HepG2 (cell line): ENCODE results near the gene GALP. TPM values are rescaled to one million over a fixed set of nuclear protein-coding genes. Genes with fewer than 3 reads are reported as not detected.

Experiments used
- CAMTA2 ChIP-seq: sonication (generic); formaldehyde crosslinking; IDR thresholded peaks from 2 replicates; pipeline ENCODE4 v1.4.0; 2020; ENCODE audit warnings: mild to moderate bottlenecking, missing genetic modification reagents, borderline replicate concordance
- DBP ChIP-seq: sonication (generic); formaldehyde crosslinking; IDR thresholded peaks from 2 replicates; pipeline ENCODE4 v1.4.0; 2020; ENCODE audit warnings: missing genetic modification reagents; ENCODE audit errors: not compliant biosample characterization
- ERF ChIP-seq: IDR thresholded peaks from 2 replicates; pipeline ENCODE4 v1.6.1; 2018; ENCODE audit warnings: missing biosample characterization, missing genetic modification reagents
- HOMEZ ChIP-seq: IDR thresholded peaks from 2 replicates; pipeline ENCODE4 v1.6.1; 2016; ENCODE audit warnings: low read depth
- ISX ChIP-seq: sonication (generic); formaldehyde crosslinking; conservative IDR thresholded peaks from 2 replicates; pipeline ENCODE4 v1.5.0; 2020; ENCODE audit warnings: missing genetic modification reagents
- MIER3 ChIP-seq: IDR thresholded peaks from 2 replicates; pipeline ENCODE4 v1.6.1; 2016; ENCODE audit warnings: missing compliant biosample characterization, borderline replicate concordance
- MLX ChIP-seq: IDR thresholded peaks from 2 replicates; pipeline ENCODE4 v1.6.1; 2016
- PAWR ChIP-seq: sonication (generic); formaldehyde crosslinking; IDR thresholded peaks from 2 replicates; pipeline ENCODE4 v1.4.0; 2020; ENCODE audit warnings: missing genetic modification reagents, mild to moderate bottlenecking, borderline replicate concordance
- PRMT3 ChIP-seq: sonication (generic); formaldehyde crosslinking; IDR thresholded peaks from 2 replicates; pipeline ENCODE4 v1.8.1; 2022; ENCODE audit warnings: low read depth, mild to moderate bottlenecking, moderate library complexity, missing genetic modification reagents, borderline replicate concordance
- RAD51 ChIP-seq: fragments of 450-650 bp; IDR thresholded peaks from 2 replicates; pipeline ENCODE4 v1.6.1; 2016; ENCODE audit warnings: borderline replicate concordance
- SMAD9 ChIP-seq: sonication (generic); formaldehyde crosslinking; IDR thresholded peaks from 2 replicates; pipeline ENCODE4 v1.5.1; 2020; ENCODE audit warnings: mild to moderate bottlenecking, missing genetic modification reagents
- SMC3 ChIP-seq: IDR thresholded peaks from 2 replicates; pipeline ENCODE4 v1.6.1; 2011; ENCODE audit warnings: low read length, improper control_type of control experiment
- SRSF1 ChIP-seq: fragments of 200-400 bp; formaldehyde crosslinking; optimal IDR thresholded peaks from 2 replicates; pipeline ENCODE3; 2017; ENCODE audit warnings: mild to moderate bottlenecking, low read depth, low read length, moderate library complexity
- TRIM22 ChIP-seq: fragments of 450-650 bp; IDR thresholded peaks from 2 replicates; pipeline ENCODE4 v1.6.1; 2017
- ZFP36L1 ChIP-seq: sonication (generic); formaldehyde crosslinking; IDR thresholded peaks from 2 replicates; pipeline ENCODE4 v1.8.0; 2022; ENCODE audit warnings: mild to moderate bottlenecking, missing genetic modification reagents, moderate library complexity
- ZNF160 ChIP-seq: sonication (generic); formaldehyde crosslinking; IDR thresholded peaks from 2 replicates; pipeline ENCODE4 v1.8.0; 2022; ENCODE audit warnings: mild to moderate bottlenecking, inconsistent platforms, missing genetic modification reagents
- ZNF276 ChIP-seq: sonication (generic); formaldehyde crosslinking; IDR thresholded peaks from 2 replicates; pipeline ENCODE4 v1.4.0; 2020; ENCODE audit warnings: mild to moderate bottlenecking, low read depth, missing genetic modification reagents
- ZNF367 ChIP-seq: sonication (generic); formaldehyde crosslinking; IDR thresholded peaks from 2 replicates; pipeline ENCODE4 v1.4.0; 2020; ENCODE audit warnings: missing genetic modification reagents, borderline replicate concordance
- ZNF597 ChIP-seq: sonication (generic); formaldehyde crosslinking; IDR thresholded peaks from 2 replicates; pipeline ENCODE4 v1.5.0; 2020; ENCODE audit warnings: missing genetic modification reagents
- ZNF703 ChIP-seq: sonication (generic); formaldehyde crosslinking; IDR thresholded peaks from 2 replicates; pipeline ENCODE4 v1.5.1; 2020; ENCODE audit warnings: missing genetic modification reagents, mild to moderate bottlenecking, moderate library complexity, borderline replicate concordance
- ZUFSP ChIP-seq: sonication (generic); formaldehyde crosslinking; IDR thresholded peaks from 2 replicates; pipeline ENCODE4 v1.9.0; 2021; ENCODE audit warnings: missing genetic modification reagents, mild to moderate bottlenecking, borderline replicate concordance
- polyA plus RNA-seq, 8 experiments: library from polyadenylated mRNA; depleted of rRNA in 3 of 8; stranded (reverse) in 7 of 8; unstranded in 1 of 8; fragments of >200 nt; fragmentation: Illumina TruSeq in 4 of 8; extraction: Trizol in 4 of 8; gene quantifications; 2 replicates each; pipeline versions ENCODE4 v1.2.1 to v1.2.3, GENCODE V29; 2011 to 2016; ENCODE audit warnings: low read depth in 4 of 8, missing spikeins in 1 of 8, mixed read lengths in 1 of 8; ENCODE audit not compliant: insufficient read depth in 1 of 8
- total RNA-seq, 5 experiments: library from RNA; depleted of rRNA; stranded (reverse); fragments of >200 nt; fragmentation: Illumina TruSeq; extraction: Trizol; gene quantifications; 2 replicates each; pipeline ENCODE4 v1.2.3, GENCODE V29; 2016; ENCODE audit warnings: low read depth in 1 of 5

Gene GALP
- total and polyA plus RNA-seq, 2 of the 13 experiments (the other 11 are each of a cell fraction or from before 2014, with no cell fraction given) = not detected

- peak; percentile 27; the same call in 1 of the 2 replicates for TF ChIP-seq SMC3
- no peak for TF ChIP-seq ZNF160
- TF ChIP-seq SMAD9 (CRISPR knock-in tag) = no peak
- TF ChIP-seq PRMT3 (CRISPR knock-in tag) = no peak
- no peak; the same call in 1 of the 2 replicates for TF ChIP-seq RAD51
- no peak for TF ChIP-seq SRSF1
- TF ChIP-seq TRIM22 = no peak
- no peak for TF ChIP-seq ZNF597
- TF ChIP-seq ZNF367 (CRISPR knock-in tag) = no peak
- 0 out of 2 replicates have a peak, but pooled peaks have one; percentile 44 for TF ChIP-seq ZFP36L1 (CRISPR knock-in tag)
- 0 out of 2 replicates have a peak, but pooled peaks have one; percentile 50 for TF ChIP-seq MLX (CRISPR knock-in tag)
- TF ChIP-seq MIER3 (CRISPR knock-in tag) = peak; percentile 88; the same call in 1 of the 2 replicates
- TF ChIP-seq DBP (CRISPR knock-in tag) = no peak
- TF ChIP-seq ZUFSP = no peak
- TF ChIP-seq ZNF703 = no peak
- TF ChIP-seq ISX (CRISPR knock-in tag) = no peak
- peak; percentile 83; the same call in 1 of the 2 replicates for TF ChIP-seq ERF
- TF ChIP-seq CAMTA2 (CRISPR knock-in tag) = no peak
- TF ChIP-seq ZNF276 = 0 out of 2 replicates have a peak, but pooled peaks have one; percentile 54
- no peak for TF ChIP-seq PAWR (CRISPR knock-in tag)
- no peak; the same call in 1 of the 2 replicates for TF ChIP-seq HOMEZ (CRISPR knock-in tag)
Observed at GRCh38 chr19:56170261-56170660, 5.5 kb upstream of the GALP start (continued).
